HG03095 (cell line): ENCODE measurements around the gene ARHGAP11A.

Experiments
- ATAC-seq: cut with Tn5 transposase; IDR thresholded peaks from one replicate; pipeline ENCODE4 v1.9.1; 2021; ENCODE audit warnings: moderate library complexity; ENCODE audit not compliant: unreplicated experiment

ARHGAP11A gene

GRCh38 chr15:32656496-32656895 lies 41.2 kb downstream of the ARHGAP11A start:
- no peak for ATAC-seq

- no peak for ATAC-seq
Observed at GRCh38 chr15:32657198-32657883, 42.0 kb downstream of the ARHGAP11A start.

DNA sequence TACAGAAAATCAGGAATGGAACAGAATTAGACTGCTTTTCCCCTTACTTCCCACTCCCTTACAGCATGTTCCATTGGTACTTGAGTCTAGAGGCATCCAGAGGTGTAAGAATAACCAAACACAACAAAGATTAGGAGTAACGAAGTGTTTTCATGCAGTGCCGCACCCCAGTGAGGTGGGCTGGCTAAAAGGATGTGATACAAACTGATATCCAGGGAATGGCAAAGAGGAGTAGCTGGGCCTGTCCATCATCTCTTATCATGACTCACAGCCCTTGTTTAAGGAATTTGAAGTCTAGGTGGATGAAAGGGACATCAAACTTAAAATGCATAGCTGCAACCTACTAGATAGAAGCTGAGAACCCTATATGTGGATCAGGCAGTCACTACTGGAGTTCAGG lies 42.6 kb downstream of the ARHGAP11A start:
- no peak for ATAC-seq

GRCh38 chr15:32659340-32660155 lies 44.2 kb downstream of the ARHGAP11A start:
- no peak for ATAC-seq

DNA sequence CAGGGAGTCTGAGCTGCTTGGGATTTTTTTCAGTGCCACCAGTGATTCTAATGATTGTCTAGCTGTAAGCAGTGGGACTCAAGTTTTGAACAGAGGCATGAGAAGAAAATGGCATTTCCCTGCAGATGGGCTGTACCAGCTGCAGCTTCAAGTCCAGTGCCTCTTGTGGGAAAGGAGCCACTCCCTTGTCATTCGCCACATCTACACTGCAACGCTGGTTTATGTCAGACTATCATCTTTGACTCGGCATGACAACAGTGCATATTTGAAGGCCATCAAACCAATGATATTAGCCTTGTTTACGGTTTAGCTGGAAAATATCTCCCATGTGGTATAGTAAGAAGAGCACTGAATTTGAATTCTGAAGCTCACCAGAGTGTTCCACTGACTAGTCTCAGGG lies 48.4 kb downstream of the ARHGAP11A start:
- ATAC-seq: no peak

DNA sequence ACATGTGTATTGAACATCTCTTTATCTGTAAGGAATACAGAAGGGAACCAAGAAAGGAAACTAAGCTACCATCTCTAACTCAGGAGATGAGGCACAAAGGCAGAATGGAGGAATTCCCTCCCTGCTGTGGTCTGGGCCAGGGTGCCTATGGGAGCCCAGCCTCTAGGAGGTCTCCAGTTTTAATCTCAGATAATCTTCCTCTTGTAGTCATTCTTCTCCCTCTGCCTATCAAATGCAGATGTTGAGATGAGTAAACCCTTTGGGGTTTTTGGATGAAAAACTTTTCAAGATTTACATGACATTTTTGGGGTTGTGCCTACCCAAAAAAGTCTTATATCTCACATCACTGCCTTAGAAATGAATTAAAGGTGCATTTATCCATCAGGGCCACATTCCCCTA lies 49.5 kb downstream of the ARHGAP11A start:
- no peak for ATAC-seq

- ATAC-seq: no peak
Observed at GRCh38 chr15:32667321-32667720, 52.0 kb downstream of the ARHGAP11A start.

GRCh38 chr15:32668942-32669341 lies 53.6 kb downstream of the ARHGAP11A start:
- no peak for ATAC-seq

DNA sequence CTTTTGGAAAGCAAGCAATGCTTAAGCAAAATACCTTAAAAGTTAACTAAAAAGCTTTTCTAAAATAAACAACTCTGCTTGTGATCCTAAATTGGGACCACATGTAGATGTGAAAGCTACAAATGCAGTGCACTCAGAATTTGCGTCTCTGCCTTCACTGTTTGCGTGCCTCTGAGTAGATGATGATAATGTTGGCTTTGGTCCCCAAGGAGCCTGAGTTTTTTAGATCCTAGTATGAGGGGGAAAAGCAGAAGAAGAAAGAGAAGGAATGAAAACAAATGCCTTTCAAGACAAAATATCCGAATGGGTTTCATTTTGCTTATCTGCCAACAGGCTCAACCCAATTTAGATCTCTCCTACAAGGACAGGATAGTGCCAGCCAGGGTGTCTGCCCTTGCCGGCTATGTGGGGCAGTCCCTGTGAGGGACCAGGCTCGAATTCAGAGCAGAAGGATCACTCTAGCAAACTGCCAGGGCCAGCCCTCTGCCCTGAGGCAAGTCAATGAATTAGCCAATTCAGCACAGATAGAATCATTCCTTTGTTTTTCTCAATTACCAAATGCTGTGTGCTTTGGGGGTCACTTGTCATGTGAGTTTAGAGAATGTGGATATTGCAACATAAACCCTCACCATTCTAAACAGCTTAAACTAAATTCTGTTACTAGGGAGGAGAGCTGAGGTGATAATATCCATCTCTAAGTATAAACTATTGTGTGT lies 54.8 kb downstream of the ARHGAP11A start:
- no peak for ATAC-seq

- ATAC-seq: no peak
Observed at GRCh38 chr15:32670623-32671022, 55.3 kb downstream of the ARHGAP11A start.

DNA sequence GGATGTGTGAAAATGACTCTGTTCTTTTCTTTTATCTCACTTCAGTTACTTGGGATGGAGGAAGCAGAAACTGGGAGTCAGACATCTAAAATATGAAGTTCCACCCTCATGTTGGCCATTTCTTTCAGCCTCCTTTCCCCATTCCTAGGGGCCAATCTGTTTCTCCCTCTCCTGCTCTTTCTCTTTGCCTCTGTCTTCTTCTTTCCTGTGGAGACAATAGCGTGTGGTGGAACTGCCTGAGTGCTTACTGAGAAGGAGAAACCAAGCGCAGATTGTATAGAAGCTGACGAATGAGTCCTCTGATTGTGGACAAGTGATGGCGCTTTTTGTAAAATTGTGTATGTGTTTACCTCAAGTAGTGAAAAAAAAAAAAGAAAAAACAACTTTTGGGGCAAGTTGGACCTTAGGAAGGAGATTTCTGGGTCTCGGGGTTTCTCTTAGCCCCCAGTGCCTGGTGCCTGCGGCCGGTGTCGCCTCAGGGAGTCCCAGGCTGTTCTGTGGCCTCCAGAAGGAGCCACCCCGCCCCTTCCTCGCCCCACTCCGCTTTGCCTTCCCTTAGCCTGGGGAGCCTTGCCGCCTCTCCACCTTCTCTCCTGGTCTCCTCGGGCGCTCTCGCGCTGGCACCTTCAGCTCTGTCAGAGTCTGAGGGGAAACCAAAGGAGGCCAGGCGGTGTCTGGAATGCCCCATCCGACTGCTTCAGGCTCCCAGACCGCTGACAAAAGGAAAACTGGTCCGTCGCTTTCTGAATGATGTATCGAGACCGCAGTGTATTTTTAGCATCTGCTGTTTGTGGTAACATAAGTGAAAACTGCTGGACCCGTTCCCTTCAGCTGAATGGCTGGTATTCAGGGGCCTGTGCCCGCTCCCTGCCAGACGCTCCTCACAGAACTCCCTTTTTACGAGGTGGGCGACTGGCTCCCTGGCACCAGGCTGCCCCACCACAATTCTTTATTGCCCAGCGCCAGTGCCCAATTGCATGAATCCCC lies 56.3 kb downstream of the ARHGAP11A start:
- no peak for ATAC-seq

DNA sequence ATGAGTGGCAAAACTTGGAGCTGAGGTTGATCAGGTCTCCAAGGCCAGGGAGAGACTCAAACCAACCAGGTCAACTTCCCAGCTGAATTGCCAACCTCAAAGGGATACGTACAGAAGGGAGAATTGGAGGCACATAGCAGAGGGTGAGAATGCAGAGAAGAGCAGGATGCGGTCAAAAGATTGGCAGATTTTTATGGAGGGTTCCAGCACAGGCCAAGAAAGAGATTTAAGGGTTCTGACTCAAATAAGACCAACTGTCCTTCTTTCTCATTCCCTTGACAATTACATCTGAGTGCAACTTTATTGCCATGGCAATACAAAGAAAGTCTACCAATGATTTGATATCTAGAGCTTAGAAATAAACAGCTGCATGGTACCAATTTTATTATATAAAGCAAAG lies 59.4 kb downstream of the ARHGAP11A start:
- ATAC-seq: no peak

DNA sequence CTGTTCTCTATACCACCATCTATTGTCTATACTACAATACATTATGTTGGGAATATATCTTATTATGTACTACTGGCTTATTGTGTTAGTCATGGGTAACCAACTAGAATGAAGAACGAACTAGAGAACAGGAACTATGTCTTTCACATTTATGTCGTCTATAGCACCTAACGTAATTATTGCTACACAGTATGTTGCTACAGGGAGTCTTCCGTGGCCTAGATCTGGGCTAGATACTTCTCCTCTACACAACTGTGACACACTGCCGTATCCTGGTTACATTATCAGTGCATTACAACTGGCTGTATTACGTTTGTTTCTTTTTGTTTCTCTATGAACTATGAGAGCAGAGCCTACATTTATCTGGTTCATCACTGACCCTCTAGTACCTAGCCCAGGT lies 60.2 kb downstream of the ARHGAP11A start:
- no peak for ATAC-seq

- ATAC-seq: no peak
Observed at GRCh38 chr15:32676169-32676568, 60.9 kb downstream of the ARHGAP11A start.

DNA sequence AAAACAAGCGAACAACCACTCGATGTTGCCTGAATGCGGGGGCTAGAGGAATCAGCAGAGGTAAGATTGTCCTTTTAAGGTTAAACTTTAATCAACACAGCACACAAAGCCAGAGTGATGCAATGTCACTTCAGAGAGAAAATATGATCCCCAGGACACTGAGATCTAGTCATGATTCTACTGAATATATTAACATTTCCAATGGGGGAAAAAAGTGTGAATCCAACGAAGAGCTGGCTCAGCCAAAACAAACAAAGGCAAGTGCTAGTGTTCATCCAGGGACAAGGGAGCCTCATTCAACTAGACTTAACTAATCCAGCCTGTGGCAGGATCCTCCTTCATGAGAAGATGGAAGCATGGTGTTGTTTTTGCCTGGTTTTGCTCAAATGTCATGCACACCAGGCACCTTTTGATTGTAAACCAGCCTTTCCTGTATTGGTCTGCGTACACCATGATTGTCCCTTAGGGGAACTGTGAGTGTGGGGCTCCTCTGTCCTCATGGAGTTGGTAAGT lies 62.0 kb downstream of the ARHGAP11A start:
- no peak for ATAC-seq

DNA sequence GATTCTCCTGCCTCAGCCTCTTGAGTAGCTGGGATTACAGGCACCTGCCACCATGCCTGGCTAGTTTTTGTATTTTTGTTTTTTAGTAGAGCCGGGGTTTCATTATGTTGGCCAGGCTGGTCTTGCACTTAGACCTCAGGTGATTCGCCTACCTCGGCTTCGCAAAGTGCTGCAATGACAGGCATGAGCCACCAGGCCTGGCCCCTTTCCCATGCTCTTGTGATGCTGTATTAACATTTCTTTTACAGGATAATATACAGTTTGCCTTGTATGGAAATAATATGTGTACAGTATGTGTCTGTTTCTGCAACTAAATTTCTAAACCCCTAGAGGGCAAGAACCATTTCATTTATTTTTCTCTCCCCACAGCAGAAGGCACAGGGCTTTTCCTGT lies 64.0 kb downstream of the ARHGAP11A start:
- no peak for ATAC-seq

GRCh38 chr15:32682569-32682968 lies 67.3 kb downstream of the ARHGAP11A start:
- ATAC-seq: no peak

DNA sequence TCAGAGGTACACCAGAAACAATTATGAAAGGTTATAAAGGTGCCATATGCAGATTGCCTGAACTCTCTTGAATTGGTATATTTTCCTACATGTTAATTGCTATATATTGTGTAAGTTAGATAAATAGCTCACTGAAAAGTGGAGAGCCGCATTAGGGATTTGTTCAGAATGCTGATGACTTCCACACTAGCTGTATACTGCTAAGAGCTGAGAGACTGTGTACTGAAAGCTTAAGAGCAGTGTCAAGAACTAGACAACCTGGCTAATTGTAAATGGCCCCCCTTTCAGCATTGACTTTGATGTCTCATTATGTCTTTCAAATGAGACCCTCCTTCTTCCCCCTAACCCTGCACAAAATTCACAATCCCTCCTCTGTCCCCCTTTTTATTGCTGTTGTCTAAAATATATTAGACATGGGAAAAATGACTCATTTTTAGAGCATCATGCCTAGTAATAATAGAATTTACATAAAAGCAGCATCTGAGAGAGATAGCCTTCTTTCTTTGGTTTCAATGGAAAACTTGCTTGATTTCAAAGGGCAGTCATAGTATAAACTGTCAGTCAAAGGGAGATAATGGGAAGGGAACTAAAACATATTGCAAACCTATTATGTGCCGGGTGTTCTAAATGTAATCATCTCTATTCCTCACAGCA lies 67.8 kb downstream of the ARHGAP11A start:
- no peak for ATAC-seq

GRCh38 chr15:32683906-32684584 lies 68.7 kb downstream of the ARHGAP11A start:
- ATAC-seq: no peak
